Ishikawa (cell line): ENCODE measurements around the gene RAVER1.

ENCODE experiments used
- CEBPB ChIP-seq: IDR thresholded peaks from 2 replicates; pipeline ENCODE4 v1.6.1; 2012
- CREB1 ChIP-seq: IDR thresholded peaks from 2 replicates; pipeline ENCODE4 v1.6.1; 2012; ENCODE audit warnings: low read depth
- EGR1 ChIP-seq: IDR thresholded peaks from 2 replicates; pipeline ENCODE4 v1.6.1; 2012
- EP300 ChIP-seq: IDR thresholded peaks from 2 replicates; pipeline ENCODE4 v1.6.1; 2012; ENCODE audit warnings: borderline replicate concordance
- FOXM1 ChIP-seq: IDR thresholded peaks from 2 replicates; pipeline ENCODE4 v1.6.1; 2012; ENCODE audit warnings: low read depth, borderline replicate concordance
- NFIC ChIP-seq: IDR thresholded peaks from 2 replicates; pipeline ENCODE4 v1.6.1; 2012
- RAD21 ChIP-seq: IDR thresholded peaks from 2 replicates; pipeline ENCODE4 v1.6.1; 2012; ENCODE audit warnings: low read depth
- TAF1 ChIP-seq: IDR thresholded peaks from 2 replicates; pipeline ENCODE4 v1.6.1; 2012; ENCODE audit warnings: low read depth, mild to moderate bottlenecking
- TCF12 ChIP-seq: IDR thresholded peaks from 2 replicates; pipeline ENCODE4 v1.6.1; 2012; ENCODE audit warnings: low read depth
- TEAD4 ChIP-seq: IDR thresholded peaks from 2 replicates; pipeline ENCODE4 v1.6.1; 2012
- YY1 ChIP-seq: IDR thresholded peaks from 2 replicates; pipeline ENCODE4 v1.6.1; 2012; ENCODE audit warnings: low read depth
- ZBTB7A ChIP-seq: IDR thresholded peaks from 2 replicates; pipeline ENCODE4 v1.6.1; 2012; ENCODE audit warnings: low read depth
- TF ChIP-seq, protein P1 (sequence below): IDR thresholded peaks from 2 replicates; pipeline ENCODE4 v1.6.1; 2012; ENCODE audit warnings: low read depth, mild to moderate bottlenecking
- TF ChIP-seq, protein P2 (sequence below): IDR thresholded peaks from 2 replicates; pipeline ENCODE4 v1.6.1; 2012
- TF ChIP-seq, protein P3 (sequence below): IDR thresholded peaks from 2 replicates; pipeline ENCODE4 v1.6.1; 2012

Gene RAVER1

DNA sequence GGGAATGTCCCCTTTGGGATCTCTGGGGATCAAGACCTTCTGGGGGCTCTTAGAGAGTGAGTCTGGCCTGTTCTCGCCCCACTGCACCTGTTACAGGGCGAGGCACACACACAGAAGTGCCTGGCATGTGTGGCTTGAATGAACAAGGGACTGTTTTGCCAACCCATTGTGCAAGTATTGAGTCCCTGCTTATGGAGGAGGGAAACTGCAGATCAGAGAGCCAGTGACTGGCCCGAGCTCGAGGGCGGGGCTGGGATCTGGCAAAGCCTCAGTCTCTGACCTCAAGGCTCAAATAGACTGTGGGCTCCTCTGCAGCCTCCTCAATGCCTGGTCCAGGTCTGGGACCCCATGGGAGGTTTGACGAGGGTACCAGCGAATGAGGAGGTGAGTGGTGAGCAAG is 5.5 kb downstream of the RAVER1 start:
- no peak for TF ChIP-seq CREB1
- TF ChIP-seq ZBTB7A: no peak

DNA sequence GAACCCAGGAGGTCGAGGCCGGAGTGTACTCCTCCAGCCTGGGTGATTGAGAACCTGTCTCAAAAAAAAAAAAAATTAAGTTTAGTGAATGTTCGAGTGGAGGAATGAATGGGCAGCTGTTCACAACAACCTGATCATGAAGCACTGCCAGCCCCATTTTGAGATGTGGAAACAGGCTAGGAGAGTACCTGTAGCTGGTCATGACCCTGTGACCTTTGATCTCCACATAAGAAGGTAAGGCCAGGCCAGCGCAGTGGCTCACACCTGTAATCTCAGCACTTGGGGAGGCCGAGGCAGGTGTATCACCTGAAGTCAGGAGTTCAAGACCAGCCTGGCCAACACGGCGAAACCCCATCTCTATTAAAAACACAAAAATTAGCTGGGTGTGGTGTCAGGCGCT is 7.6 kb downstream of the RAVER1 start:
- TF ChIP-seq, protein P1, sequence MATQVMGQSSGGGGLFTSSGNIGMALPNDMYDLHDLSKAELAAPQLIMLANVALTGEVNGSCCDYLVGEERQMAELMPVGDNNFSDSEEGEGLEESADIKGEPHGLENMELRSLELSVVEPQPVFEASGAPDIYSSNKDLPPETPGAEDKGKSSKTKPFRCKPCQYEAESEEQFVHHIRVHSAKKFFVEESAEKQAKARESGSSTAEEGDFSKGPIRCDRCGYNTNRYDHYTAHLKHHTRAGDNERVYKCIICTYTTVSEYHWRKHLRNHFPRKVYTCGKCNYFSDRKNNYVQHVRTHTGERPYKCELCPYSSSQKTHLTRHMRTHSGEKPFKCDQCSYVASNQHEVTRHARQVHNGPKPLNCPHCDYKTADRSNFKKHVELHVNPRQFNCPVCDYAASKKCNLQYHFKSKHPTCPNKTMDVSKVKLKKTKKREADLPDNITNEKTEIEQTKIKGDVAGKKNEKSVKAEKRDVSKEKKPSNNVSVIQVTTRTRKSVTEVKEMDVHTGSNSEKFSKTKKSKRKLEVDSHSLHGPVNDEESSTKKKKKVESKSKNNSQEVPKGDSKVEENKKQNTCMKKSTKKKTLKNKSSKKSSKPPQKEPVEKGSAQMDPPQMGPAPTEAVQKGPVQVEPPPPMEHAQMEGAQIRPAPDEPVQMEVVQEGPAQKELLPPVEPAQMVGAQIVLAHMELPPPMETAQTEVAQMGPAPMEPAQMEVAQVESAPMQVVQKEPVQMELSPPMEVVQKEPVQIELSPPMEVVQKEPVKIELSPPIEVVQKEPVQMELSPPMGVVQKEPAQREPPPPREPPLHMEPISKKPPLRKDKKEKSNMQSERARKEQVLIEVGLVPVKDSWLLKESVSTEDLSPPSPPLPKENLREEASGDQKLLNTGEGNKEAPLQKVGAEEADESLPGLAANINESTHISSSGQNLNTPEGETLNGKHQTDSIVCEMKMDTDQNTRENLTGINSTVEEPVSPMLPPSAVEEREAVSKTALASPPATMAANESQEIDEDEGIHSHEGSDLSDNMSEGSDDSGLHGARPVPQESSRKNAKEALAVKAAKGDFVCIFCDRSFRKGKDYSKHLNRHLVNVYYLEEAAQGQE: no peak
- no peak for TF ChIP-seq CREB1
- TF ChIP-seq TEAD4: no peak
- TF ChIP-seq TAF1: no peak
- TF ChIP-seq, protein P2, sequence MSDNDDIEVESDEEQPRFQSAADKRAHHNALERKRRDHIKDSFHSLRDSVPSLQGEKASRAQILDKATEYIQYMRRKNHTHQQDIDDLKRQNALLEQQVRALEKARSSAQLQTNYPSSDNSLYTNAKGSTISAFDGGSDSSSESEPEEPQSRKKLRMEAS: no peak
- TF ChIP-seq TCF12: no peak
- TF ChIP-seq ZBTB7A: no peak

DNA sequence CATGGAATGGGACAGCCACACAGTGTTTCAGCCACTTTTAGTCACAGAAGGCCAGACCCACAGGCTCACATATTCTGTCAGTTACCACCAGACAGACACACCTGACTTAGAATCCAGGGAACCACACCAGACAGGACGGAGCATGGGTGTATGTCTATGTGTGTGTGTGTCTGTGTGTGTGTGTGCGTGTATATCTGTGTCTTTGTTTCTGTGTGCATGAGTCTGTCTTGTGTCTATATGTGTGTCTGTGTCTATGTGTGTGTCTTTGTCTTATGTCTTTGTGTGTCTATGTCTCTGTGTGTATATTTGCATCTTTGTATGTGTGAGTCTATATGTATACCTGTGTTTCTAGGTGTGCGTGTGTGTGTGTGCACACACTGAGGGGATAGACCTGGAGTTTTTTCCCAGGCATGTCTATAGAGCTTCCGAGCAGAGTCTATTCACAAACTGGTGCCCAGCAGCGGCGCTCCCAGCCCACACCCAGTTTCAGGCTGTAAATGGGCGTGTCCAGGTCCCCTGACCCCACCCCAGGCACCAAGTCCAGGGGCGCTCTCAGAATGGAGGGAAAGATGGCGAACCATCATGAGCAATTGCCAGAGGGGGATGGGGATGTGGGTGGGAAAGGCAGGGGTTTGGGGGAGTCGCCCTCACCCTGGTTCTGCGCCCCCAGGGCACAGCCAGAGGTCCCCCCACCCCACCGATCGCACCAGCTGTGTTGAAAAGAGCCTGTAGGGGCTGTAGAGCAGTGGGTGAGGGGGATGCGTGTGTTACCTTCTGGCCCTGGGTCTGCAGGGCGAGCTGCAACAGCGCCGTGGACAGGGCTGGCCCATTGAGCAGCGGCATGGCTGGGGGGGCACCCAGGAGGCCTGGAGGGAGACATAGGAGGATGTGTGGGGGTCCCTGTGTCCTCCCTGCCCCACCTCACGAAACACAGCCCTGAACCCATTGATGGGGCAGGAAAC is 11.2 kb downstream of the RAVER1 start:
- TF ChIP-seq NFIC (no peak), YY1 (no peak), CREB1 (no peak), TEAD4 (no peak)
- TF ChIP-seq, protein P3, sequence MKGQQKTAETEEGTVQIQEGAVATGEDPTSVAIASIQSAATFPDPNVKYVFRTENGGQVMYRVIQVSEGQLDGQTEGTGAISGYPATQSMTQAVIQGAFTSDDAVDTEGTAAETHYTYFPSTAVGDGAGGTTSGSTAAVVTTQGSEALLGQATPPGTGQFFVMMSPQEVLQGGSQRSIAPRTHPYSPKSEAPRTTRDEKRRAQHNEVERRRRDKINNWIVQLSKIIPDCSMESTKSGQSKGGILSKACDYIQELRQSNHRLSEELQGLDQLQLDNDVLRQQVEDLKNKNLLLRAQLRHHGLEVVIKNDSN: no peak
- TF ChIP-seq, protein P1: no peak

DNA sequence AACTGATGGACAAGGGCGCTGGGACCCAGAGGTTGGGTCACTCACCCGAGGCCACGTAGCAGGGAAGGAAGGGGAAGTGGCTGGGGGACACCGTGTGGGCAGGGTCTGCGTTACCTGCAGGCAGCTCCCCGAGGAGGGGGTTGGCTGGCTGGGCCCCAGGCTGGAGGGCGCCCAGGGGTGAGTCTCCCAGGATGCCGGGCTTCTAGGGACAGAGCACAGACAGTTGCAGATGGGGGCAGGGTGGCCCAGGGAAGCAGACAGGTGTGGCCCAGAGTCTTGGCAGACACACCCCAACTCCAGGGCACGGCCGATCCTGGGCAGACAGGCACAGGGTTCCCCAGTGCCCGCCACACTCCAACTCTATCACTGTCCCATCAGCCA is 11.9 kb downstream of the RAVER1 start:
- TF ChIP-seq, protein P1: no peak
- TF ChIP-seq CEBPB (no peak), YY1 (no peak), TEAD4 (no peak), CREB1 (no peak), FOXM1 (no peak), ZBTB7A (no peak), NFIC (no peak), EGR1 (no peak), TAF1 (no peak), TCF12 (no peak), EP300 (no peak), RAD21 (no peak)
- TF ChIP-seq, protein P2: no peak
- TF ChIP-seq, protein P3: no peak
